Fibroblast of villous mesenchyme (primary cell): Measurements from ENCODE around the gene DENND5B. TPM values are rescaled to one million over a fixed set of nuclear protein-coding genes. Genes with fewer than 3 reads are reported as not detected.
"Not testable (repeated sequence)": the region's sequence is repeated elsewhere in the genome, so short reads cannot be mapped to it uniquely, and the experiment has no call there.

Experiments
- DNase-seq: peaks from one replicate; pipeline ENCODE4 v3.0.0-alpha.2; 2010; ENCODE audit warnings: low read depth
- H3K4me3 ChIP-seq: 2 replicates; pipeline ENCODE4 v1.5.1; 2011; ENCODE audit warnings: low read depth, mild to moderate bottlenecking, low read length
- CTCF ChIP-seq: IDR thresholded peaks from 2 replicates; pipeline ENCODE4 v1.5.1; 2012; ENCODE audit warnings: low read depth, mild to moderate bottlenecking, low read length; ENCODE audit not compliant: insufficient read depth
- total RNA-seq: library from RNA; depleted of rRNA; stranded (reverse); fragments of >200 nt; gene quantifications from 2 replicates; pipeline ENCODE4 v1.2.3, GENCODE V29; 2012

The DENND5B gene
- total RNA-seq, 1 donor, result 11.7 TPM

- no peak for TF ChIP-seq CTCF
- DNase-seq, result no peak
- no peak overlapping the region for H3K4me3 ChIP-seq
These were observed 32.4 kb downstream of the DENND5B start for GRCh38 chr12:31558521-31558920.

GRCh38 chr12:31557707-31558106, 33.2 kb downstream of the DENND5B start:
- no peak overlapping the region for H3K4me3 ChIP-seq
- DNase-seq, result no peak
- TF ChIP-seq CTCF, result no peak

- DNase-seq, H3K4me3 ChIP-seq: not testable (repeated sequence)
These were observed 35.5 kb downstream of the DENND5B start for GRCh38 chr12:31555466-31555865.

- not testable (repeated sequence) for H3K4me3 ChIP-seq, DNase-seq
These were observed 40.3 kb downstream of the DENND5B start for GRCh38 chr12:31550590-31550989.

- DNase-seq, result no peak
- no peak overlapping the region for H3K4me3 ChIP-seq
- no peak for TF ChIP-seq CTCF
These were observed 54.3 kb downstream of the DENND5B start for GRCh38 chr12:31536672-31537071.

- no peak for DNase-seq
- no peak overlapping the region for H3K4me3 ChIP-seq
- no peak for TF ChIP-seq CTCF
These were observed 57.5 kb downstream of the DENND5B start for GRCh38 chr12:31533470-31533869.

GRCh38 chr12:31531893-31532292, 59.0 kb downstream of the DENND5B start:
- TF ChIP-seq CTCF, result no peak
- DNase-seq, result no peak
- no peak overlapping the region for H3K4me3 ChIP-seq

DNA sequence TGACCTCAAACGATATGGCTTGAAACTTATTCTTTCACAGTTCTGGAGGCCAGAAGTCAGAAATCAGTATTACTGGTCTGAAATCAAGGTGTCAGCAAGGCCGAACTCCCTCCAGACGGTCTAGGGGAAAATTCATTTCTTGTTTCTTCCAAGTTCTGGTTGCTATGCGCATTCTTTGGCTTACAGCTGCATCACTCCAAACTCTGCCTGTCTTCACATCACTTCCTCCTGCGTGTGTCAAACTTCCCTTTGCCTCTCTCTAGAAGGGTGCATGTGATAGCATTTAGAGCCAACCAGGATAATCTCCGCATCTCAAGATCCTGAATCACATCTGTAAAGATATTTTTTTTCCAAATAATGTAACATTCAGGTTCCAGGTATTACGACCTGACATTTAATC, 62.8 kb downstream of the DENND5B start:
- no peak for TF ChIP-seq CTCF
- no peak for DNase-seq
- no peak overlapping the region for H3K4me3 ChIP-seq
